GM21528 (cell line): ENCODE data around the gene ETFA.

Experiments
- ATAC-seq: cut with Tn5 transposase; IDR thresholded peaks from one replicate; pipeline ENCODE4 v1.9.1; 2021; ENCODE audit warnings: mild to moderate bottlenecking, moderate library complexity; ENCODE audit not compliant: unreplicated experiment, low FRiP score

Gene ETFA

GRCh38 chr15:76199106-76200082, 111.9 kb downstream of the ETFA start:
- ATAC-seq, result no peak

- ATAC-seq, result no peak
These were observed 112.7 kb downstream of the ETFA start for GRCh38 chr15:76198456-76199105.

- no peak for ATAC-seq
These were observed 113.4 kb downstream of the ETFA start for GRCh38 chr15:76197703-76198455.

- ATAC-seq, result no peak
These were observed 114.7 kb downstream of the ETFA start for GRCh38 chr15:76196269-76197231.

GRCh38 chr15:76195506-76196268, 115.6 kb downstream of the ETFA start:
- ATAC-seq, result no peak

GRCh38 chr15:76193934-76194333, 117.3 kb downstream of the ETFA start:
- ATAC-seq, result no peak

GRCh38 chr15:76192715-76193114, 118.6 kb downstream of the ETFA start:
- no peak for ATAC-seq

GRCh38 chr15:76191539-76192244, 119.6 kb downstream of the ETFA start:
- ATAC-seq, result no peak

GRCh38 chr15:76190751-76191538, 120.3 kb downstream of the ETFA start:
- peak; percentile 83 for ATAC-seq

- ATAC-seq, result no peak
These were observed 121.2 kb downstream of the ETFA start for GRCh38 chr15:76190070-76190564.

- no peak for ATAC-seq
These were observed 122.2 kb downstream of the ETFA start for GRCh38 chr15:76189106-76189505.

GRCh38 chr15:76187163-76187562, 124.1 kb downstream of the ETFA start:
- ATAC-seq, result no peak

- ATAC-seq, result no peak
These were observed 125.6 kb downstream of the ETFA start for GRCh38 chr15:76185716-76186115.

GRCh38 chr15:76184650-76185035, 126.6 kb downstream of the ETFA start:
- ATAC-seq, result no peak

GRCh38 chr15:76183930-76184649, 127.2 kb downstream of the ETFA start:
- ATAC-seq, result no peak

GRCh38 chr15:76181705-76182107, 129.6 kb downstream of the ETFA start:
- ATAC-seq, result peak; percentile 72

- no peak for ATAC-seq
These were observed 130.9 kb downstream of the ETFA start for GRCh38 chr15:76180321-76180720.
